ENCODE measurements around the gene EYA4.
"Not testable (repeated sequence)": the region's sequence is repeated elsewhere in the genome, so short reads cannot be mapped to it uniquely, and the experiment has no call there.

The EYA4 gene

GRCh38 chr6:133393891-133394290, 152.7 kb downstream of the EYA4 start:
- no peaks in the 10 kb centered on the region for H3K27me3 ChIP-seq (ENCODE audit: insufficient read depth, low read length)
- H3K4me1 ChIP-seq (ENCODE audit: insufficient read depth, low read length): peaks cover 11% of the 10 kb centered on the region; the same call in 1 of the 2 replicates
- no peak overlapping the region for H3K4me3 ChIP-seq (ENCODE audit: low read length)
- no peak overlapping the region for H3K9ac ChIP-seq (ENCODE audit: low read depth, low read length)
- no peaks in the 10 kb centered on the region for H3K36me3 ChIP-seq (ENCODE audit: insufficient read depth, low read depth, low read length)
- H3K9me3 ChIP-seq (ENCODE audit: insufficient read depth, low read depth, low read length): no peaks in the 10 kb centered on the region
- H3K27ac ChIP-seq (ENCODE audit: low read length): no peak overlapping the region

GRCh38 chr6:133394630-133395029, 153.5 kb downstream of the EYA4 start:
- no peak overlapping the region for H3K27ac ChIP-seq (ENCODE audit: low read length)
- no peaks in the 10 kb centered on the region for H3K9me3 ChIP-seq (ENCODE audit: insufficient read depth, low read depth, low read length)
- no peak overlapping the region for H3K4me3 ChIP-seq (ENCODE audit: low read length)
- peaks cover 11% of the 10 kb centered on the region; the same call in 1 of the 2 replicates for H3K4me1 ChIP-seq (ENCODE audit: insufficient read depth, low read length)
- H3K36me3 ChIP-seq (ENCODE audit: insufficient read depth, low read depth, low read length): no peaks in the 10 kb centered on the region
- H3K9ac ChIP-seq (ENCODE audit: low read depth, low read length): no peak overlapping the region
- H3K27me3 ChIP-seq (ENCODE audit: insufficient read depth, low read length): no peaks in the 10 kb centered on the region

DNA sequence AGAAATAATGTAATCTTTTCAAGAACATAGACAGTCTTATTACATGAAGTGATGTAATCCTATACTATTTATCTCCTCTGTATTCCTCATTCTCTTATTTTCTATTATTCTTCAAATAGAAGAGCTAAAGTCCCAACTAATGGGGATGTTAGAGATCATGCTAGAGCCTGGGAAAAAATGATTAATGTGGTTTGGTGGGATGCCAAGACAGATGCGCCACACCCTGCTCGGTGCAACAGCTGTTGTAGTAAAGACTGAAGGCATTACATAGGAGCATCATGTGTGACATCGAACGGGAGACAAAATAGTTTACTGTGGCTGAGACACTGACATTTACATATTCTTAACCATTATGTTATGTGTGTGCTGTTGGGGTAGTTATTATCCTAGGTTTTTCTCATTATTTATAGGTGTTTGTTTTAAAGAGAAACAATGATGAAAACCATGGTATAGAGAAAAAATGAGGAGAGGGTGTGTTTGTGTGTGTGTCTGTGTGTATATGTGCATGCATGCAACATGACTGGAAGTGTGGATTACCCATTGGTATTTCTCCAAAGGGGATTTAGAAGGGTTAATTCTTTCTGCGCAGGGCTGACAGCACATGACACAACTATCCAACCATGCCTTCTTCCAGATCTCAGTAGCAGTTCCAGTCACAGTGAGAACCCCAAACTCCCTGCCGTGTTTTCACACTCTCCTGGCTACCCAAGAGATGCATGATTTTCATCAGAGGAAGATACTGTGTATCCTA, 155.3 kb downstream of the EYA4 start:
- Histone ChIP-seq H3K27ac (ENCODE audit: low read length) (no peak overlapping the region), H3K4me3 (ENCODE audit: low read length) (no peak overlapping the region), H3K9me3 (ENCODE audit: insufficient read depth, low read depth, low read length) (no peaks in the 10 kb centered on the region), H3K9ac (ENCODE audit: low read depth, low read length) (no peak overlapping the region), H3K36me3 (ENCODE audit: insufficient read depth, low read depth, low read length) (no peaks in the 10 kb centered on the region), H3K27me3 (ENCODE audit: insufficient read depth, low read length) (no peaks in the 10 kb centered on the region), H3K4me1 (ENCODE audit: insufficient read depth, low read length) (peaks cover 11% of the 10 kb centered on the region; the same call in 1 of the 2 replicates)

GRCh38 chr6:133396984-133397348, 155.8 kb downstream of the EYA4 start:
- H3K4me1 ChIP-seq (ENCODE audit: insufficient read depth, low read length): peaks cover 9% of the 10 kb centered on the region; the same call in 1 of the 2 replicates
- no peak overlapping the region for H3K27ac ChIP-seq (ENCODE audit: low read length)
- no peaks in the 10 kb centered on the region for H3K27me3 ChIP-seq (ENCODE audit: insufficient read depth, low read length)
- no peak overlapping the region for H3K9ac ChIP-seq (ENCODE audit: low read depth, low read length)
- no peaks in the 10 kb centered on the region for H3K9me3 ChIP-seq (ENCODE audit: insufficient read depth, low read depth, low read length)
- no peak overlapping the region for H3K4me3 ChIP-seq (ENCODE audit: low read length)
- H3K36me3 ChIP-seq (ENCODE audit: insufficient read depth, low read depth, low read length): no peaks in the 10 kb centered on the region

DNA sequence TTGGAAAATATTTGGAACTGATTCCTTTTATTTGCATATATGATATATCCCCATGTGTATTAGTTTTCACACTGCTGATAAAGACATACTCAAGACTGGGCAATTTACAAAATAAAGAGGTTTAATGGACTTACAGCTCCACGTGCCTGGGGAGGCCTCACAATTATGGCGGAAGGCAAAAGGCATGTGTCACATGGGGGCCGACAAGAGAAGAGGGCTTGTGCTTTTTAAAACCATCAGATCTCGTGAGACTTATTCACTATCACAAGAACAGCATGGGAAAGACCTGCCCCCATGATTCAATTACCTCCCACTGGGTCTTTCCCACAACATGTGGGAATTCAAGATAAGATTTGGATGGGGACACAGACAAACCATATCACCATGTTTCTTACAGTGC, 156.4 kb downstream of the EYA4 start:
- not testable (repeated sequence) for H3K4me1 ChIP-seq (ENCODE audit: insufficient read depth, low read length); H3K27ac ChIP-seq (ENCODE audit: low read length); H3K27me3 ChIP-seq (ENCODE audit: insufficient read depth, low read length); H3K36me3 ChIP-seq (ENCODE audit: insufficient read depth, low read depth, low read length); H3K4me3 ChIP-seq (ENCODE audit: low read length); H3K9me3 ChIP-seq (ENCODE audit: insufficient read depth, low read depth, low read length); H3K9ac ChIP-seq (ENCODE audit: low read depth, low read length)

DNA sequence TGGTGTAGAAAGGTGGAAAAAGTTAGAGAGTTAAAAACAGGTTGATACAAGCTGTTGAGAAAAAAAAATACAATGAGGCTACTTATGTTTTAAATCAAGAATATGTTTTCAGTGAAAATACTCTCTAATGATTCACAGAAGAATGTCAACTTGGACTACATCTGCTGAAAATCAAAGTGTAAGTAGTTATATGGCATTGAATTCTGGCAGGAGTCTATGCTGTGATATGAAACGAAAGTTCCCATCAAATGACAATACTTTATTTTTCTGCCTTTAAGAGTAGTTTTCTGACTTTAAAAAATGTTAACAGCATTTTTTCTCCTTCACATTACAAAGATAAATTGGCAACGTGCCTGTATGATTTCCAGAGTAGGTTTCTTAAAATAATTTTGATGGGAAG, 158.3 kb downstream of the EYA4 start:
- no peaks in the 10 kb centered on the region for H3K9me3 ChIP-seq (ENCODE audit: insufficient read depth, low read depth, low read length)
- no peaks in the 10 kb centered on the region for H3K36me3 ChIP-seq (ENCODE audit: insufficient read depth, low read depth, low read length)
- no peak overlapping the region for H3K27ac ChIP-seq (ENCODE audit: low read length)
- no peaks in the 10 kb centered on the region for H3K4me1 ChIP-seq (ENCODE audit: insufficient read depth, low read length)
- no peaks in the 10 kb centered on the region for H3K27me3 ChIP-seq (ENCODE audit: insufficient read depth, low read length)
- H3K4me3 ChIP-seq (ENCODE audit: low read length): no peak overlapping the region
- no peak overlapping the region for H3K9ac ChIP-seq (ENCODE audit: low read depth, low read length)

DNA sequence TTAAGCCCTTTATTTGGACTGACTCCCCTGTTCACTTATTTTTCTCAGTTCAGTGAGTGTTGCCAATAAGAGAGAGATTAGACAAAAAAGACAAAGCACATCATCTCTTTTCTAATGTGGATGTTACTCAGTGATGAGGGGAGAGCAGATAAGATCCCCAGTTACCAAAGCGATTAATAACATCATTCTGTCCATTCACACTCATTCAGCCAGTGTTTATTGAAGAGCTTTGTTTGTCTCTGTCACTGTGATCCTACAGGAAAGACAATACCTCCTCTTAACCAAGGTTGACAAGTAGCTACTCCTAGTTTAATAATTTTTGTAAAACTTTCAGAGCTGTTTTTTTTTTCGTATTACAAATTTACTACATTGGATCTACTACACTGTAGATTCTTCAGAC, 163.0 kb downstream of the EYA4 start:
- Histone ChIP-seq H3K4me3 (ENCODE audit: low read length) (no peak overlapping the region), H3K4me1 (ENCODE audit: insufficient read depth, low read length) (peaks cover 3% of the 10 kb centered on the region; the same call in 1 of the 2 replicates), H3K9ac (ENCODE audit: low read depth, low read length) (no peak overlapping the region), H3K27ac (ENCODE audit: low read length) (no peak overlapping the region), H3K9me3 (ENCODE audit: insufficient read depth, low read depth, low read length) (no peaks in the 10 kb centered on the region; the same call in 1 of the 2 replicates), H3K36me3 (ENCODE audit: insufficient read depth, low read depth, low read length) (no peaks in the 10 kb centered on the region), H3K27me3 (ENCODE audit: insufficient read depth, low read length) (no peaks in the 10 kb centered on the region)

DNA sequence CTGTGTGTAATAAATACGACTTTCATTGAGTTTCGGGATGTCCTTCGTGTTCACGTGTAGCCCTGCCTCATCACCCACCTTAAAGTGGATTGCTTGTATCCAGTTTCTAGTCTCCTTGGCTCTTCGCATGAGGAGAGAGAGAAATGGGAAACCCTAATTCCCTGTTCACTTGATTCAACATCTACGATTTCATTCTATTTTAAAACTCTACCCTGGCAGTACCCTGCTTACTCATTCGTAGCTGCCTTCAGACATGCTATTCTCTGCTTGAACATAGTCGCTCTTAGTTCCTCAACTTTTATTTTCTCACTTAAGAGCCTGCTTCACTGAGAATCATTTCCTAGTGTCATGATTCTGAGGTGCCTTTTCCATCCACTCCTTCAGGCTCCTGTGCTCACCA, 163.6 kb downstream of the EYA4 start:
- peaks cover 3% of the 10 kb centered on the region; the same call in 1 of the 2 replicates for H3K4me1 ChIP-seq (ENCODE audit: insufficient read depth, low read length)

DNA sequence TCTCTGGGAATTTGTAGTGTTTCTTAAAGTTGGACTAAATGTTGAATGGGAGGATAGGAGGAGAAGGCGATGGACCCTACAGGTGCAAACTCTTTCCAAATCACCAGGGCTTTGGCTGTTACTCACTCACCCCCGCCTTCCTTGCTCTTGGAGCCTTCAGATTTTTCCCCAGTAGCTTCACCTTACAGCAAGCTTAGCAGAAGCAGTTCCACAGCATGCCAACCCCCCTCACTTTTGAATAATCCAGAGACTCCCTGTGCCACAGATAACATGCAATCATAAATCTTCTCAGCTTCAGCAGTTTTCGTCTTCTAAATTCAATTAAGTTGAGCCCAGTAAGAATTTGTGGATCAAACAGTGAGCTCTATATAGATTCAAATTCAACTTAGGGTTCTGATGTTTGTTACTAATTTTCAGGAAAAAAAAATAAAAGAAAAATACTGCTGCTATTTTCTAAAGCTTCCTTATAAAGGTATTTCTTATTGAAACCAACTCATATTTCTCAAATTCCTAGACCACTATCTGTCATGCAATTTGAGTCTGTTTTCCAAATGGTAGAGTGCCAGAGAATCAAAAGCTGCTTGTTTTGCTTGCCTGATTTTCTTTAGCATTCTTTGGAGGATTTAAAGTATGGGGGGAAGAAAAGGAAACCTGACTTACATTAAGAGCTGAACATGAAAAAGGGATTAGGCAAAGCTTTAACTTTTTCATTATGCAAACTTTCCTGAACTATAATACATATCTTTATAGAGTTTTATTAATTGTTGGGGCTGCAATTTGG, 166.4 kb downstream of the EYA4 start:
- Histone ChIP-seq H3K9me3 (ENCODE audit: insufficient read depth, low read depth, low read length) (no peaks in the 10 kb centered on the region; the same call in 1 of the 2 replicates), H3K9ac (ENCODE audit: low read depth, low read length) (no peak overlapping the region), H3K36me3 (ENCODE audit: insufficient read depth, low read depth, low read length) (no peaks in the 10 kb centered on the region), H3K27ac (ENCODE audit: low read length) (no peak overlapping the region), H3K4me1 (ENCODE audit: insufficient read depth, low read length) (peaks cover 12% of the 10 kb centered on the region; the same call in 1 of the 2 replicates), H3K27me3 (ENCODE audit: insufficient read depth, low read length) (no peaks in the 10 kb centered on the region), H3K4me3 (ENCODE audit: low read length) (no peak overlapping the region)

More for the DNA sequence above, 163.6 kb downstream of the EYA4 start:
- Histone ChIP-seq H3K27me3 (ENCODE audit: insufficient read depth, low read length) (no peaks in the 10 kb centered on the region), H3K4me3 (ENCODE audit: low read length) (no peak overlapping the region), H3K9ac (ENCODE audit: low read depth, low read length) (no peak overlapping the region), H3K36me3 (ENCODE audit: insufficient read depth, low read depth, low read length) (no peaks in the 10 kb centered on the region), H3K9me3 (ENCODE audit: insufficient read depth, low read depth, low read length) (no peaks in the 10 kb centered on the region; the same call in 1 of the 2 replicates), H3K27ac (ENCODE audit: low read length) (no peak overlapping the region)

GRCh38 chr6:133408132-133408531, 167.0 kb downstream of the EYA4 start:
- no peak overlapping the region for H3K27ac ChIP-seq (ENCODE audit: low read length)

DNA sequence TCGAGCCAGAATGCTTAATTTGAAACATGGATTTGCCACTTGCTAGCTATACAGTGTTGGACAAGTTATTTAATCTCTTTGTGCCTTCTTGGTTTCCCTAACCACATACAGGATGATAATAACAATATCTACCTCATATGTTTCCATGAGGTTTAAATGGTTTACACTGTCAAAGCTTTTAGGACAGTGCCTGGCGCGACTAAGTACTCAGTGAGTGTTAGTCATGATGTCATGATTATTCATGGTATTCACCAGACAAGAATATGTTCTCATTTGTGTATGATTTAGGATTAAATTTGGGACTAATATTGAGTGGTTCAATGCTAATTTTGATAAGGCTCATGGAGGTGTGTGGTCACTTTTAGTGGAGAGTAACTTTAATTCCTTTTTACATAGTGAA, 167.4 kb downstream of the EYA4 start:
- Histone ChIP-seq H3K27ac (ENCODE audit: low read length) (no peak overlapping the region), H3K27me3 (ENCODE audit: insufficient read depth, low read length) (no peaks in the 10 kb centered on the region), H3K9me3 (ENCODE audit: insufficient read depth, low read depth, low read length) (no peaks in the 10 kb centered on the region; the same call in 1 of the 2 replicates), H3K4me1 (ENCODE audit: insufficient read depth, low read length) (peaks cover 12% of the 10 kb centered on the region; the same call in 1 of the 2 replicates), H3K4me3 (ENCODE audit: low read length) (no peak overlapping the region), H3K36me3 (ENCODE audit: insufficient read depth, low read depth, low read length) (no peaks in the 10 kb centered on the region), H3K9ac (ENCODE audit: low read depth, low read length) (no peak overlapping the region)

More at GRCh38 chr6:133408132-133408531, 167.0 kb downstream of the EYA4 start:
- H3K9me3 ChIP-seq (ENCODE audit: insufficient read depth, low read depth, low read length): no peaks in the 10 kb centered on the region; the same call in 1 of the 2 replicates
- no peaks in the 10 kb centered on the region for H3K27me3 ChIP-seq (ENCODE audit: insufficient read depth, low read length)
- no peak overlapping the region for H3K4me3 ChIP-seq (ENCODE audit: low read length)
- peaks cover 12% of the 10 kb centered on the region; the same call in 1 of the 2 replicates for H3K4me1 ChIP-seq (ENCODE audit: insufficient read depth, low read length)
- no peak overlapping the region for H3K9ac ChIP-seq (ENCODE audit: low read depth, low read length)
- no peaks in the 10 kb centered on the region for H3K36me3 ChIP-seq (ENCODE audit: insufficient read depth, low read depth, low read length)

All from iPS-20b (cell line).